Calu3 (cell line): ENCODE results near the gene NCEH1. TPM values are rescaled to one million over a fixed set of nuclear protein-coding genes. Genes with fewer than 3 reads are reported as not detected.

Experiments used
- BruUV-seq: library from RNA; stranded (reverse); fragments of 400-500 nt; replicated peaks from 2 replicates; lab custom pipeline; 2021; lab: Mats Ljungman, UMichigan
- CTCF ChIA-PET: fragments of 300-600 bp; sonication (Branson Sonifier 250); formaldehyde crosslinking; loops from one replicate; lab custom pipeline; 2022; ENCODE audit warnings: antibody characterized with exemption; lab: Charles Lee
- DNase-seq: peaks from one replicate; pipeline ENCODE4 v3.0.0; 2022
- H3K27ac Mint-ChIP-seq: one replicate; pipeline ENCODE4 v1.8.0; 2022; ENCODE audit warnings: mixed read lengths; ENCODE audit not compliant: unreplicated experiment
- H3K27me3 Mint-ChIP-seq: one replicate; pipeline ENCODE4 v1.8.0; 2022; ENCODE audit warnings: mixed read lengths; ENCODE audit not compliant: unreplicated experiment
- H3K36me3 Mint-ChIP-seq: one replicate; pipeline ENCODE4 v1.8.0; 2022; ENCODE audit warnings: mild to moderate bottlenecking, moderate library complexity, mixed read lengths; ENCODE audit not compliant: insufficient read depth, unreplicated experiment
- H3K4me1 Mint-ChIP-seq: one replicate; pipeline ENCODE4 v1.8.0; 2022; ENCODE audit warnings: mild to moderate bottlenecking, low read depth, mixed read lengths; ENCODE audit not compliant: unreplicated experiment
- H3K4me3 Mint-ChIP-seq: one replicate; pipeline ENCODE4 v1.8.0; 2022; ENCODE audit warnings: mild to moderate bottlenecking, low read depth, moderate library complexity, mixed read lengths; ENCODE audit not compliant: unreplicated experiment
- H3K9me3 Mint-ChIP-seq: one replicate; pipeline ENCODE4 v1.8.0; 2022; ENCODE audit warnings: low read depth, mixed read lengths; ENCODE audit not compliant: unreplicated experiment
- CTCF ChIP-seq: fragments of 200-600 bp; IDR thresholded peaks from one replicate; pipeline ENCODE4 v1.8.0; 2022; ENCODE audit warnings: antibody characterized with exemption; ENCODE audit not compliant: unreplicated experiment
- intact Hi-C: fragments of 100-400 bp; cut with micrococcal nuclease; formaldehyde crosslinking; loops from one replicate; pipeline ENCODE4 v1.10.0; 2022; ENCODE audit not compliant: unreplicated experiment
- total RNA-seq: library from RNA; stranded (reverse); gene quantifications from 2 replicates; pipeline ENCODE4 v1.2.3, GENCODE V29; 2022

Gene NCEH1
- total RNA-seq, 1 experiment from 2014 or later, result 163 TPM

- H3K36me3 Mint-ChIP-seq, result peaks cover 58% of the 10 kb centered on the region
- H3K4me3 Mint-ChIP-seq, result no peak overlapping the region
- no TSS peak for BruUV-seq
- no peaks in the 10 kb centered on the region for H3K27me3 Mint-ChIP-seq
- CTCF ChIA-PET, result interaction anchor here (0.6 to 1.6 kb wide), 8 partner anchors 10 to 49 kb away, joined by 3 to 8 read pairs (median 4); no protein-coding TSS in a partner anchor
- peaks cover 32% of the 10 kb centered on the region for H3K4me1 Mint-ChIP-seq
- H3K9me3 Mint-ChIP-seq, result no peaks in the 10 kb centered on the region
- peak overlapping the region; percentile 86 for H3K27ac Mint-ChIP-seq
- no peak for TF ChIP-seq CTCF
- peak; percentile 53 for DNase-seq
- intact Hi-C loops, result no loop called here
Measured at GRCh38 chr3:172635588-172635987, 75.3 kb downstream of the NCEH1 start.

- no peaks in the 10 kb centered on the region for H3K27me3 Mint-ChIP-seq
- TF ChIP-seq CTCF, result no peak
- peak overlapping the region; percentile 86 for H3K27ac Mint-ChIP-seq
- peaks cover 39% of the 10 kb centered on the region for H3K4me1 Mint-ChIP-seq
- H3K4me3 Mint-ChIP-seq, result no peak overlapping the region
- DNase-seq, result no peak
- intact Hi-C loops, result no loop called here
- peaks cover 58% of the 10 kb centered on the region for H3K36me3 Mint-ChIP-seq
- no peaks in the 10 kb centered on the region for H3K9me3 Mint-ChIP-seq
- CTCF ChIA-PET, result interaction anchor here (0.8 to 1.6 kb wide), 7 partner anchors 11 to 40 kb away, joined by 3 to 8 read pairs (median 5); no protein-coding TSS in a partner anchor
- no TSS peak for BruUV-seq
Measured at GRCh38 chr3:172634948-172635347, 75.9 kb downstream of the NCEH1 start.

- Mint-ChIP-seq H3K4me1 (peaks cover 41% of the 10 kb centered on the region), H3K27me3 (no peaks in the 10 kb centered on the region), H3K9me3 (no peaks in the 10 kb centered on the region), H3K4me3 (no peak overlapping the region), H3K27ac (peak overlapping the region; percentile 61), H3K36me3 (peaks cover 48% of the 10 kb centered on the region)
- BruUV-seq, result no TSS peak
- no peak for TF ChIP-seq CTCF
- CTCF ChIA-PET, result interaction anchor here (1.0 kb wide), 1 partner anchor 15 kb away, joined by 3 read pairs; no protein-coding TSS in a partner anchor
- no peak for DNase-seq
- intact Hi-C loops, result no loop called here
Measured at GRCh38 chr3:172630316-172630715, 80.6 kb downstream of the NCEH1 start.

- H3K4me3 Mint-ChIP-seq, result no peak overlapping the region
- no peak for DNase-seq
- H3K27me3 Mint-ChIP-seq, result no peaks in the 10 kb centered on the region
- H3K27ac Mint-ChIP-seq, result peak overlapping the region; percentile 6
- BruUV-seq, result no TSS peak
- no peaks in the 10 kb centered on the region for H3K9me3 Mint-ChIP-seq
- no peak for TF ChIP-seq CTCF
- peaks cover 39% of the 10 kb centered on the region for H3K4me1 Mint-ChIP-seq
- CTCF ChIA-PET, result interaction anchor here (1.0 kb wide), 1 partner anchor 16 kb away, joined by 3 read pairs; no protein-coding TSS in a partner anchor
- H3K36me3 Mint-ChIP-seq, result peaks cover 45% of the 10 kb centered on the region
- intact Hi-C loops, result no loop called here
Measured at GRCh38 chr3:172629470-172629869, 81.4 kb downstream of the NCEH1 start.
